Stimulated activated CD4-positive, alpha-beta T cell treated with anti-CD3 and anti-CD28 coated beads, Interleukin-12 subunit alpha, Interleukin-12 subunit beta, amount 100 ng/mL, for 4 hours (primary cell): ENCODE data around the gene RIOX2.
"Not testable (repeated sequence)": the region's sequence is repeated elsewhere in the genome, so short reads cannot be mapped to it uniquely, and the experiment has no call there.

ENCODE experiments used
- DNase-seq: peaks from one replicate; pipeline ENCODE4 v3.0.0-alpha.2; 2020

RIOX2 gene

GRCh38 chr3:97971679-97972567, at the start of gene RIOX2:
Gene RIOX2, minus strand, starts transcription at chr3:97972431. Its CDS starts 4,838 bp downstream, at chr3:97967593.
- DNase-seq = peak; percentile 75

GRCh38 chr3:98020412-98020811, 48.2 kb upstream of the RIOX2 start:
- DNase-seq = no peak

- no peak for DNase-seq
Observed at GRCh38 chr3:98018301-98018700, 46.1 kb upstream of the RIOX2 start.

GRCh38 chr3:98014268-98014585, 42.0 kb upstream of the RIOX2 start:
- no peak for DNase-seq

GRCh38 chr3:98013411-98014267, 41.4 kb upstream of the RIOX2 start:
- DNase-seq = no peak

GRCh38 chr3:98012979-98013378, 40.7 kb upstream of the RIOX2 start:
- no peak for DNase-seq

- not testable (repeated sequence) for DNase-seq
Observed at GRCh38 chr3:98010883-98011449, 38.7 kb upstream of the RIOX2 start.

GRCh38 chr3:98010194-98010882, 38.1 kb upstream of the RIOX2 start:
- DNase-seq = no peak

GRCh38 chr3:98008855-98009254, 36.6 kb upstream of the RIOX2 start:
- no peak for DNase-seq

- no peak for DNase-seq
Observed at GRCh38 chr3:98005438-98005837, 33.2 kb upstream of the RIOX2 start.

- no peak for DNase-seq
Observed at GRCh38 chr3:98004721-98005120, 32.5 kb upstream of the RIOX2 start.

GRCh38 chr3:98003306-98003969, 31.2 kb upstream of the RIOX2 start:
- no peak for DNase-seq

- no peak for DNase-seq
Observed at GRCh38 chr3:98002717-98003116, 30.5 kb upstream of the RIOX2 start.

GRCh38 chr3:97999994-98000393, 27.8 kb upstream of the RIOX2 start:
- DNase-seq = no peak

- no peak for DNase-seq
Observed at GRCh38 chr3:97999103-97999502, 26.9 kb upstream of the RIOX2 start.

GRCh38 chr3:97996988-97997387, 24.8 kb upstream of the RIOX2 start:
- DNase-seq = no peak

GRCh38 chr3:97994328-97994945, 22.2 kb upstream of the RIOX2 start:
- DNase-seq = no peak

GRCh38 chr3:97993526-97993925, 21.3 kb upstream of the RIOX2 start:
- no peak for DNase-seq

- DNase-seq = no peak
Observed at GRCh38 chr3:97992547-97993173, 20.4 kb upstream of the RIOX2 start.

GRCh38 chr3:97991293-97991682, 19.1 kb upstream of the RIOX2 start:
- peak; percentile 7 for DNase-seq

- DNase-seq = no peak
Observed at GRCh38 chr3:97990624-97991292, 18.5 kb upstream of the RIOX2 start.
